Measurements from ENCODE around the gene SLC1A4. TPM values are rescaled to one million over a fixed set of nuclear protein-coding genes. Genes with fewer than 3 reads are reported as not detected.
A peak's percentile ranks its signal among the peaks of the same experiment; 100 is the strongest.
"Not testable (repeated sequence)": the region's sequence is repeated elsewhere in the genome, so short reads cannot be mapped to it uniquely, and the experiment has no call there.

Gene SLC1A4
- total and polyA plus RNA-seq, 5 donors = 1.2 to 5.6 (median 3.6) TPM

DNA sequence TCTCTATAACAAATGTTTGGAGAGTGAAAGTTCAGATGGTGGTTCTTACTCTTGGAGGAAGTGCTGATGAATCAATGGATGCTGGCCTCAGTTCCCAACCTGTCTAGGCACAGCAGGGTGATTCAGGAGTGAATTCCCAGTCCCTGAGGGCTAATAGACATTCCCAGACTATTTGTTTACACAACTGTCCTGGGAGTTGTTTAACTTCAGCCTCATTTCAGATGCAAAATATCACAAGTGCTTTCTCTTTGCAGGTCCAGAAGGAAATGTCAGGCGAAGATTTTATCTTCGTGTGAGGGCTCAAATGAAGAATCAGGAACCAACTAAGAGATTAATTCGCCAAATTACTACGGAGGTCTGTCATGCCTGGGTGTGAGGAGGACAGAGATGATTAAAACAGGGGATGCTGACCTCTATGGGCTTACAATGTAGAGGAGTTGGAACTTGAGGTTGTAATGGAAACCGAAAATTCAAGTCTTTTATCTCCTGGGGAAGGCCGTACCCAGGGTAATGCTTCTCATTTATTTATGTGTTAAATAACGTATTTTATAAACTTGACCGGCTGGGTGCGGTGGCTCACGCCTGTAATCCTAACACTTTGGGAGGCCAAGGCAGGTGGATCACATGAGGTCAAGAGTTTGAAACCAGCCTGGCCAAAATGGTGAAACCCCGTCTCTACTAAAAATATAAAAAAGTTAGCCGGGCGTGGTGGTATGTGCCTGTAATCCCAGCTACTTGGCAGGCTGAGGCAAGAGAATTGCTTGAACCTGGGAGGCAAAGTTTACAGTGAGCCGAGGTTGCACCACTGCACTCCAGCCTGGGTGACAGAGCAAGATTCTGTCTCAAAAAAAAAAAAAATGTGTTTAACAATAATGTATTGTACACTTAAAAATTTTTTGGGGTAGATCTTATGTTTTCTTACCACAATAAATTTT is 38.7 kb upstream of the SLC1A4 start:
- Histone ChIP-seq H3K27me3 (ENCODE audit: control insufficient read depth, insufficient read depth) (no peaks in the 10 kb centered on the region), H3K4me3 (ENCODE audit: low read length) (no peak overlapping the region), H3K27ac (ENCODE audit: low read length) (no peak overlapping the region), H3K4me1 (ENCODE audit: control insufficient read depth, insufficient read depth, low read length) (no peaks in the 10 kb centered on the region), H3K9me3 (ENCODE audit: control insufficient read depth, low read length) (no peaks in the 10 kb centered on the region)
- intact Hi-C loops (cut with DNase I) = no loop called here
- DNase-seq (no peak), ATAC-seq (no peak)
- 83% methylated on average over 14 of the region's 14 CpGs for WGBS

DNA sequence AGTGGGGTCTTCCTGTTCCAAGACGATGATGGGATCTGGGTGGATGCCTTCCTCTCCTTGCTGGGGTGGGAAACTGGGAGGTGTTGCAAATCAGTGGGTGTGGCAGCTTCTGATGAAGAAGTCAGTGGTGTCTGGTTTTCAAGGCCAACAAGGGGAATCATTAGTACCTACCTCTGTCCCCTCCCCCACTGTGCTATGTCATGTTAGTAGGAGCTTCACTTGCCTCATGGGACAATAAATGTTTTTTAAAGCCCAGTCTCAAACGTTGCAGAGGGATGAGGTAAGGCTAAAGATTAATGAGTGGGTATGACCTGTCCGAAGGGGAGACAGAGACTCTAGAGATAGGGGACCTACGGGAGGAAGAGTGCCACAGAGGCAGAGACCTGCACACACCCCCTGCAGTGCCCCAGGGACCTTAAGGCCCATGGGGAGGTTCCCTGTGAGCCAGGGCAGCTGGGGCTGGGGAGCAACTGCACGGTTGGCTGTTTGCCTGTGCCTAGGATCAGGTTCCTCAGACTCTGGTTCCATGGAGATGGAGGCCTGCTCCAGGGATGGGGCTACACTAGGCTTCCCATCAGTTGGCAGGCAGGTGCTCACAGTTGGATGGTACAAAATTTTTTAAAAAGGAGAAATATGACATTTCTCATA is 37.8 kb upstream of the SLC1A4 start:
- Histone ChIP-seq H3K4me1 (ENCODE audit: control insufficient read depth, insufficient read depth, low read length) (no peaks in the 10 kb centered on the region), H3K4me3 (ENCODE audit: low read length) (no peak overlapping the region), H3K27ac (ENCODE audit: low read length) (no peak overlapping the region), H3K27me3 (ENCODE audit: control insufficient read depth, insufficient read depth) (no peaks in the 10 kb centered on the region), H3K9me3 (ENCODE audit: control insufficient read depth, low read length) (peaks cover 1% of the 10 kb centered on the region)
- ATAC-seq (no peak), DNase-seq (no peak)
- intact Hi-C loops (cut with DNase I) = no loop called here
- 60% methylated on average over 5 of the region's 5 CpGs for WGBS

DNA sequence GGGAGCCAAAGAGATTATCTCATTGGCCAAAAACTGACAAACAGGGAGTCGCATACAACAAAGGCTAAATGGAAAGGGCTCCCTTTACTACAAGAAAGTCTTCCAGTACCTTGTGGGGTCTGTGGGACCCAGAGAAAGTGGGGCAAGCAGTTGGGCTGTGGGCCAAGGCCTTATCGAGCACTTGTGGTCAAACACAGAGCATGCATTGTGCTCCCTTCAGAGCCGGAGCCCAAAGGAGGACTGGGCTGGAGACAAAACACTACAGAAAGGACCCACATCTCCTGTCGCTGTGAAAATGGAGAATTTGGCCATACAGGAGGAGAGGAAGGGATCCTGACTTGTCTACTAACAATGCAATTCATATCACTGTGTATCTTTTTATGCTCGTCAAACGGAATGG is 37.1 kb upstream of the SLC1A4 start:
- DNase-seq = no peak
- Histone ChIP-seq H3K27me3 (ENCODE audit: control insufficient read depth, insufficient read depth) (no peaks in the 10 kb centered on the region), H3K9me3 (ENCODE audit: control insufficient read depth, low read length) (peaks cover 1% of the 10 kb centered on the region), H3K4me3 (ENCODE audit: low read length) (no peak overlapping the region), H3K27ac (ENCODE audit: low read length) (no peak overlapping the region), H3K4me1 (ENCODE audit: control insufficient read depth, insufficient read depth, low read length) (no peaks in the 10 kb centered on the region)
- intact Hi-C loops (cut with DNase I) = no loop called here
- no peak for ATAC-seq
- 67% methylated on average over 6 of the region's 6 CpGs for WGBS

DNA sequence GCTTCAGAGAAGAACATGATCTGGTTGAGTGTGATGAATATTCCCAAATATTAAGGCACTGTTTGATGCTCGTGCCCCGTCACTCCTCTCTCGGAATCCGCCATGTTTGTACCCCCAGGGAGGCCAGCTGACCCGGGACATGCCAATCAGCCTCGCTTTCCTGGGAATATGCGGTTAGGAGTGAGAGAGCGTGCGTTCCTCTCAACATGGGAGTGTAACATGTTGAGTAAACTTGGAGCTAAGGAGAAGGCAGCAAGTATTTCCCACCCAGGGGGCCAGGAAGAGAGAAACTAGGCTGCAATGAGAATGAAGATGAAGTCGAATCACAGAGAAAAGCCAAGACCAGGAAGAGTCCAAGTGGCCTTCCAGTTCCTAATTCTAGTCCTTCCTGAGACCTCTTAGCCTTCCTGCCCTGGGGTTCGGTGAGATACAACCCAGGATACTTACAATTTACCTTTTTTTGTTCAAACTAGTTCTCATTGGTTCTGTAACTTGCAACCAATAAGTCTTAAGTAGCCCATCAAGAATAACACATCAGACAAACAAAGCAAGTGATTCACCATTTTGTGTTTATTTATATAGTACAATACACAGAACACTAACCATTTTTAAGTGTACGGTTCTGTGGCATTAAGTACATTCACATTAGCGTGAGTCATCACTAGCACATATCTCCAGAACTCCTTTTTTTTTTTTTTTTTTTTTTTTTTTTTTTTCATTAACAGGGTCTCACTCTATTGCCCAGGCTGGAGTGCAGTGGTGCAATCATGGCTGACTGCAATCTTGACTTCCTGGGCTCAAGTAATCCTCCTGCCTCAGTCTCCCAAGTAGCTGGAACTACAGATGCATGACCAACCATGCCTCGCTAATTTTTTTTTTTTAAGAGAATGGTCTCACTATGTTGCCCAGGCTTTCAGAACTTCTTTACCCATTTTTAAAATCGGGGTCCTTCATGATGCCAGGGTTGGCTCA is 36.4 kb upstream of the SLC1A4 start:
- no peaks in the 10 kb centered on the region for H3K27me3 ChIP-seq (ENCODE audit: control insufficient read depth, insufficient read depth)
- H3K9me3 ChIP-seq (ENCODE audit: control insufficient read depth, low read length) = peaks cover 1% of the 10 kb centered on the region
- no peak overlapping the region for H3K4me3 ChIP-seq (ENCODE audit: low read length)
- ATAC-seq (no peak), DNase-seq (no peak)
- H3K27ac ChIP-seq (ENCODE audit: low read length) = no peak overlapping the region
- peaks cover 3% of the 10 kb centered on the region for H3K4me1 ChIP-seq (ENCODE audit: control insufficient read depth, insufficient read depth, low read length)
- intact Hi-C loops (cut with DNase I) = no loop called here
- 90% methylated on average over 15 of the region's 15 CpGs for WGBS

DNA sequence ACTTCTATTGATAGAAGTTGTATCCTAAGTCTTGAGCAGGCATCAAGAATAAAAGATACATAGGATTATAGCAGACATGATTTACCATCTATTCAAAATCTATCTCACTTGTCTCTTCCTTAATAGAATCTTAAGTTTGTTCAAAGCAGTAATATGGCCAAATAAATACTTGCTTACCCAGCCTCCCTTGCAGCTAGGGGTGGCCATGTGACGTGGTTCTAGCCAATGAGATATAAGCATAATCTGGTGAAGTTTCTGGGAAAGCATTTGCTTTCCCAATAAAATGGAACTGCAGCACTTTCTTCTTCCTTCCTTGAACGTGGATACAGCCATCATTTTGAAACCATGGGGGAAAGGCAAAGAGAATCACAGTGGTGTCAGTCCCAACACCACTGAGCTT is 33.7 kb upstream of the SLC1A4 start:
- Histone ChIP-seq H3K9me3 (ENCODE audit: control insufficient read depth, low read length) (peaks cover 1% of the 10 kb centered on the region), H3K27ac (ENCODE audit: low read length) (no peak overlapping the region), H3K27me3 (ENCODE audit: control insufficient read depth, insufficient read depth) (no peaks in the 10 kb centered on the region), H3K4me3 (ENCODE audit: low read length) (no peak overlapping the region), H3K4me1 (ENCODE audit: control insufficient read depth, insufficient read depth, low read length) (peaks cover 3% of the 10 kb centered on the region)
- ATAC-seq (no peak), DNase-seq (no peak)
- intact Hi-C loops (cut with DNase I) = no loop called here
- WGBS = 91% methylated on average over 2 of the region's 2 CpGs

DNA sequence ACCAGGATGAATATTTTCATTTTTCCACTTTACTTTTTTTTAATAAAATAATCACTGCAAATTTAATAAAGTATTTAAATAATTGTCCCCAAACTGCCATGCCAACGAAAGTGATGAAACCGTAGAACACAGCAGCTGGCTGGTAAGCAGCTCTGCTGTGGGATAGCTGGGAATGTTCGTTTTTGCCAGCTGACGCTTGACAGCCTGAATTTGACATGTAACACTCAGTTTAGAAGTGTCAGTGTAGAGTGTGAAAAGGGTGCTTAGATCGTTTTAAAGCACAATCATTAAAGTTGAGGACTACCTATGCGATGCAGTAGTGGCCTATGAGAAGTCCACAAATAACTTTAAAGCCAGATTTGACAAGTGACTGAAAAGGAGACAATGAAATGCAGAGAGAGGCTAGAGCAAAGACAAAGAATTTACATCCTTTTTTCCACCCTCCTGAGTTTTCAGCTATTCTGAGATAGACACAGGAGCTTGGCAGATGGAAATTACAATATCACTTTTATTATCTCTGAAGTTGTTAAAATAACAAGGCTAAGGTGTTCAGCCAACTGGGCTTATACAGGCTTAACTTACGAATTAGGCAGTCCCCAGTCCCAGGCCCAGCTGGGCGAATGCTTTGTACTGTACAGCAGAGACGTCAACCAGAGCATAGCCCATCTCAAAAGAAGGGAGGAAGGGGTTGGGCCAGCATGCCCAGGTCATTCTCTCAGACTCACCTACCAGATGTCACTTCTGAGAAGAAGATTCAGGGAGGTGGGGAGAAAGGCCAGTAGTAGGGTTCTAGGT is 31.9 kb upstream of the SLC1A4 start:
- no peak overlapping the region for H3K4me3 ChIP-seq (ENCODE audit: low read length)
- WGBS = 51% methylated on average over 9 of the region's 9 CpGs
- no peaks in the 10 kb centered on the region for H3K27me3 ChIP-seq (ENCODE audit: control insufficient read depth, insufficient read depth)
- ATAC-seq (peak; percentile 72 to 83), DNase-seq (no peak)
- intact Hi-C loops (cut with DNase I) = no loop called here
- H3K4me1 ChIP-seq (ENCODE audit: control insufficient read depth, insufficient read depth, low read length) = peaks cover 3% of the 10 kb centered on the region
- peaks cover 1% of the 10 kb centered on the region for H3K9me3 ChIP-seq (ENCODE audit: control insufficient read depth, low read length)
- no peak overlapping the region for H3K27ac ChIP-seq (ENCODE audit: low read length)

DNA sequence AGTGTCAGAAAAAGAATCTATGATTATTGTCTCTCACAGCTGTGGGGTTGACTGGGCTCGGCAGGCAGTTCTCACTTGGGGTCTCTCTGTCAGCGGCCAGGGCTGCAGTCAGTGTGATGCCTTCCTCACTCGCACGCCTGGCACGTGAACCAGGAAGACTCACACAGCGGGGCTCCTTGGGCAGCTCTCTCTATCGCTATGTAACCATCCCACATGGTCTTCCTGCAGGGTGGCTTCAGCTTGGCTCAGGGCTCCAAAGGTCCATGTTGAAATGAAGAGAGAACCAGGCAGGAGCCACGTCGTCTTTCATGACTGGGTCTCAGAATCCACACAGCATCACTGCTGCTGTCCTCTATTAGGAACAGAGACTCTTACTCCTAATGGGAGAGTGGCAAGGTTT is 30.6 kb upstream of the SLC1A4 start:
- intact Hi-C loops (cut with DNase I) = no loop called here
- ATAC-seq = no peak
- Histone ChIP-seq H3K4me3 (ENCODE audit: low read length) (no peak overlapping the region), H3K4me1 (ENCODE audit: control insufficient read depth, insufficient read depth, low read length) (peaks cover 3% of the 10 kb centered on the region), H3K27ac (ENCODE audit: low read length) (no peak overlapping the region), H3K9me3 (ENCODE audit: control insufficient read depth, low read length) (peaks cover 1% of the 10 kb centered on the region), H3K27me3 (ENCODE audit: control insufficient read depth, insufficient read depth) (no peaks in the 10 kb centered on the region)
- WGBS = 85% methylated on average over 9 of the region's 9 CpGs
- DNase-seq = no peak

DNA sequence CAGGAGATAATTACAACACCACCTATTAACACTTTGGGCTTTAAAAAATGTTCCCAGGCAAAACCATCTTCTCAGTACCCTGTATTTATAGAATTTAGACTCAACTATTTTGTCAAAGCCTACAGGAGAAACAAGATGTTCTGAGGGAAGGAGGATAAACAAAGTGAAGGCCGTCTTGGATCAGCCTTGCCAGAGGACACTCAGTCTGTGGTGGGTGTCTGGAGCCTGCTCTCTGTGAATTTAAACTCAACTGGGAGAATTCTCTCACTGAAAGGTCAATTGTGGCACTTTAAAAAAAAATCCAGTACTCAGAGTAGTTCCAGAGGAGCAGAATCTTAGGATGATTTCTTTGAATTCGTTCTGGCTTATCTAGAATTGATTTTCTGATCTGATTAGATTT is 28.4 kb upstream of the SLC1A4 start:
- DNase-seq (no peak), ATAC-seq (no peak)
- Histone ChIP-seq H3K27me3 (ENCODE audit: control insufficient read depth, insufficient read depth) (no peaks in the 10 kb centered on the region), H3K27ac (ENCODE audit: low read length) (no peak overlapping the region), H3K4me3 (ENCODE audit: low read length) (no peak overlapping the region), H3K4me1 (ENCODE audit: control insufficient read depth, insufficient read depth, low read length) (peaks cover 3% of the 10 kb centered on the region), H3K9me3 (ENCODE audit: control insufficient read depth, low read length) (no peaks in the 10 kb centered on the region)
- intact Hi-C loops (cut with DNase I) = no loop called here
- 66% methylated on average over 2 of the region's 2 CpGs for WGBS

DNA sequence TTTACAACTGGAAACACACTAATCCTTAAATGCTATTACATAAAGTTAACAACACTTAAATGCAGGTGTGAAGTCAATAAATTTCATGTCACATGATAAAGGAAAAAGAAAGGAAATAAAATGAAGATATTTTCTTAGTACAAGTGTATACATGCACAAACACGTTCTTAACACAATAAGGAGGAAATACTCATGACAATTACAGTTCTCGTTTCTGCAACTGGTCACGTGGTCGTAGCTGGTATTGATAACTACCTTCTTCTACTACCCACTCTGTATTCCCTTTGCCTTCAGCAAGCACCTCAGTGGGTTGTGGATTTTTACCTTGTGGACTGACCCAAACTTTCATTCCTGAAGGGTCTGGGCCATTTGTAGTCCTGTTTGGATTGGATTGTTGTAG is 26.1 kb upstream of the SLC1A4 start:
- H3K9me3 ChIP-seq (ENCODE audit: control insufficient read depth, low read length); H3K4me1 ChIP-seq (ENCODE audit: control insufficient read depth, insufficient read depth, low read length); intact Hi-C loops (cut with DNase I); ATAC-seq; DNase-seq; H3K4me3 ChIP-seq (ENCODE audit: low read length); H3K27ac ChIP-seq (ENCODE audit: low read length); H3K27me3 ChIP-seq (ENCODE audit: control insufficient read depth, insufficient read depth): not testable (repeated sequence)
- 84% methylated on average over 4 of the region's 4 CpGs for WGBS

DNA sequence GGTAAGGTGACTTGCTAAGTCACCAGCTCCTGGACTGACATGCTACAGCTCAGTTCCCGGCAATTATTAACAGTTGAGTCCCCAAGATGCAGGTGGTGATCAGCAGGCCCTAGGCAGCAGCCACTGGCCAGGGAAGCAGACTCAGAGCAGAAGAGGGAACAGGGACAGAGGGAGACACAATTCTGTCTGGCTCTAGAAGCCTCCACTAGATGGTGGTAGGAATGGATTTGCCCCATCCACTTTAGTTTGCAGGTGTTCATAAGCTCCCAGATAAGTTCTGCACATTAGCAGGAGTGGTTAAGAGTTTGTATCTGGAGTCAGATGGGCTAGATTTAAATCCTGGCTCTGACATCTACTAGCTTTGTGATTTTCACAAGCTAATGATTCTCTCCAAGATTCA is 25.5 kb upstream of the SLC1A4 start:
- Histone ChIP-seq H3K27ac (ENCODE audit: low read length) (no peak overlapping the region), H3K4me3 (ENCODE audit: low read length) (no peak overlapping the region), H3K27me3 (ENCODE audit: control insufficient read depth, insufficient read depth) (no peaks in the 10 kb centered on the region), H3K9me3 (ENCODE audit: control insufficient read depth, low read length) (no peaks in the 10 kb centered on the region), H3K4me1 (ENCODE audit: control insufficient read depth, insufficient read depth, low read length) (no peaks in the 10 kb centered on the region)
- ATAC-seq (no peak), DNase-seq (no peak)
- WGBS = 95% methylated on average over 1 of the region's 1 CpG
- intact Hi-C loops (cut with DNase I) = no loop called here

Data from right cardiac atrium (tissue), 5 donors.